Measurements from ENCODE around the gene RNASEH2A. TPM values are rescaled to one million over a fixed set of nuclear protein-coding genes. Genes with fewer than 3 reads are reported as not detected.
A peak's percentile ranks its signal among the peaks of the same experiment; 100 is the strongest.

Gene RNASEH2A
- total and polyA plus RNA-seq, 2 donors (not counting 1 experiment from before 2014, with no cell fraction given): 14.5 to 18.9 TPM

DNA sequence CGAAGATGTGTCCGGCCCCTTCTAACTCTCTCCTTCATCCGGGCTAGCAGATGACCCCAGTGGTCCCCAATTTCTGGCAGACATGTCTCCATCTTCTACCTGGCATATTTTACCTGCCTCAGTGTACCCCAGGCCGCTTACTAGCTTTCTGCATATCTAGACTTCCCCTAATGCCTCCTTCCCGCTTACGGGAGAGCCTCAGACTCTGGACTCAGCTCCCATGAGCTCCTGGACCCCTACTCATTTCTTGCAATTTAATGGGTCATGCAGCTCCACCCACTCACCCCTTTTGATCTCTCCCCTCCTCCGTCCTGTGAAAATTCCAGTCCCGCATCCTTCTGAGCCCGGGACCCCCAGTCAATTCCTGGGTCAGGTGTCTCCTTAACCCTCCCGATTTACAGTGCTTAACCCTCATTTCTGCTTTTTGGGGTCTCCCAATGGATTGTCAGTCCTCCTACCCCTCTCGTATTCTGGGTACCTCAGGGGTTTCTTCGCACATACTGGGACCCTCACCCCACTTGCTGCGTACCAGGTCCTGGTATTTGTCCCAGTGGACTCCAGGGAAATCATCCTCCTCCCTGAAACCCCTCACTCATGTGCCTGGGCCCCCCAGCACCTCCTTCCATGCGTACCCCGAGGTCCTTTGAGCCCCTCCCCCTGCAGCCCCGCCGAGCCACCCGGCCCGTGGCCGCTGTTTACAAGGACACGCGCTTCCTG is 15.6 kb upstream of the RNASEH2A start:
- H3K4me1 ChIP-seq (ENCODE audit: control insufficient read depth in 2 of 2, insufficient read depth in 2 of 2, low read length in 2 of 2): peaks cover 49 to 62% of the 10 kb centered on the region in 2 donors
- CTCF ChIA-PET: interaction anchor here (1.2 to 17.9 kb wide), 5 partner anchors 10 to 122 kb away, joined by 3 to 1147 read pairs (median 6); partner anchors contain the start of genes HOOK2 and RNASEH2A
- peak overlapping the region; percentile 95 to 97 for H3K27ac ChIP-seq (ENCODE audit: low read length in 2 of 2)
- H3K27me3 Mint-ChIP-seq: no peaks in the 10 kb centered on the region
- no peaks in the 10 kb centered on the region for H3K9me3 ChIP-seq (ENCODE audit: control extremely low read depth in 1 of 3, control insufficient read depth in 2 of 3, insufficient read depth in 1 of 3, low read length in 2 of 3)
- DNase-seq: no peak
- peaks cover 19% of the 10 kb centered on the region for H4K20me1 ChIP-seq (ENCODE audit: control insufficient read depth, insufficient read depth, low read length, poor library complexity, severe bottlenecking)
- no peaks in the 10 kb centered on the region for H3K9me3 Mint-ChIP-seq (ENCODE audit: insufficient read depth)
- H3K4me1 Mint-ChIP-seq: peaks cover 43% of the 10 kb centered on the region
- ATAC-seq (ENCODE audit: low read depth): no peak
- H2AFZ ChIP-seq (ENCODE audit: insufficient read depth, low read depth, low read length, poor library complexity, severe bottlenecking): no peak overlapping the region
- H3K4me3 Mint-ChIP-seq: peak overlapping the region; percentile 97
- peak overlapping the region; percentile 94 to 99 (median 97) for H3K4me3 ChIP-seq (ENCODE audit: control extremely low read depth in 1 of 5, extremely low read depth in 1 of 5, insufficient read depth in 1 of 5, low read depth in 2 of 5, low read length in 4 of 5)
- H3K27me3 ChIP-seq (replicated peaks in 1 of 4; ENCODE audit: control extremely low read depth in 1 of 4, control insufficient read depth in 3 of 4, insufficient read depth in 4 of 4, low read length in 3 of 4): no peaks in the 10 kb centered on the region
- 2% methylated on average over 22 of the region's 22 CpGs for WGBS (ENCODE audit: insufficient coverage)
- TF ChIP-seq, protein P1, sequence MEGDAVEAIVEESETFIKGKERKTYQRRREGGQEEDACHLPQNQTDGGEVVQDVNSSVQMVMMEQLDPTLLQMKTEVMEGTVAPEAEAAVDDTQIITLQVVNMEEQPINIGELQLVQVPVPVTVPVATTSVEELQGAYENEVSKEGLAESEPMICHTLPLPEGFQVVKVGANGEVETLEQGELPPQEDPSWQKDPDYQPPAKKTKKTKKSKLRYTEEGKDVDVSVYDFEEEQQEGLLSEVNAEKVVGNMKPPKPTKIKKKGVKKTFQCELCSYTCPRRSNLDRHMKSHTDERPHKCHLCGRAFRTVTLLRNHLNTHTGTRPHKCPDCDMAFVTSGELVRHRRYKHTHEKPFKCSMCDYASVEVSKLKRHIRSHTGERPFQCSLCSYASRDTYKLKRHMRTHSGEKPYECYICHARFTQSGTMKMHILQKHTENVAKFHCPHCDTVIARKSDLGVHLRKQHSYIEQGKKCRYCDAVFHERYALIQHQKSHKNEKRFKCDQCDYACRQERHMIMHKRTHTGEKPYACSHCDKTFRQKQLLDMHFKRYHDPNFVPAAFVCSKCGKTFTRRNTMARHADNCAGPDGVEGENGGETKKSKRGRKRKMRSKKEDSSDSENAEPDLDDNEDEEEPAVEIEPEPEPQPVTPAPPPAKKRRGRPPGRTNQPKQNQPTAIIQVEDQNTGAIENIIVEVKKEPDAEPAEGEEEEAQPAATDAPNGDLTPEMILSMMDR (IDR thresholded peaks at IDR 0.05): no peak
- TF ChIP-seq EZH2 (IDR thresholded peaks at IDR 0.05; ENCODE audit: borderline replicate concordance, insufficient read depth, low read depth, low read length, poor library complexity, severe bottlenecking): no peak
- POLR2A ChIA-PET: interaction anchor here (0.6 to 6.8 kb wide), 12 partner anchors 8 to 314 kb away, joined by 3 to 233 read pairs (median 6); partner anchors contain the start of genes DHPS, GET3, HOOK2 and PRDX2
- H3K79me2 ChIP-seq (ENCODE audit: control insufficient read depth, insufficient read depth, low read length): peaks cover 25% of the 10 kb centered on the region
- H3K36me3 ChIP-seq (replicated peaks in 1 of 2; ENCODE audit: control extremely low read depth in 1 of 2, control insufficient read depth in 1 of 2, extremely low read depth in 1 of 2, insufficient read depth in 2 of 2, low read length in 1 of 2): peaks cover 0 to 4% of the 10 kb centered on the region in 2 experiments
- H3K9ac ChIP-seq (ENCODE audit: low read length): peak overlapping the region; percentile 86
- intact Hi-C loops (cut with micrococcal nuclease): loop anchor here (1.0 to 5.0 kb wide), 4 partner anchors 8 to 1047 kb away; partner anchors contain the start of genes TRIR, ZNF490 and ZNF791
- H3K4me2 ChIP-seq (replicated peaks; ENCODE audit: low read depth, low read length, poor library complexity, severe bottlenecking): peak overlapping the region; percentile 91
- H3K27ac Mint-ChIP-seq: peak overlapping the region; percentile 99
